Activated T-cell treated with anti-CD3 and anti-CD28 coated beads, Interleukin-2, amount 50 U/mL, for 24 hours (primary cell): Measurements from ENCODE around the gene AP5S1.

Source experiments
- DNase-seq: peaks from one replicate; pipeline ENCODE4 v3.0.0-alpha.2; 2020
- H3K27ac Mint-ChIP-seq: 2 replicates; pipeline ENCODE4 v1.8.0; 2020; ENCODE audit warnings: mild to moderate bottlenecking, mixed read lengths
- H3K27me3 Mint-ChIP-seq: 2 replicates; pipeline ENCODE4 v1.8.0; 2020; ENCODE audit warnings: mixed read lengths
- H3K36me3 Mint-ChIP-seq: 2 replicates; pipeline ENCODE4 v1.8.0; 2020; ENCODE audit warnings: low read depth, mixed read lengths
- H3K4me1 Mint-ChIP-seq: 2 replicates; pipeline ENCODE4 v1.8.0; 2020; ENCODE audit warnings: low read depth, mixed read lengths
- H3K4me3 Mint-ChIP-seq: 2 replicates; pipeline ENCODE4 v1.8.0; 2020; ENCODE audit warnings: mild to moderate bottlenecking, moderate library complexity, mixed read lengths
- H3K9me3 Mint-ChIP-seq: 2 replicates; pipeline ENCODE4 v1.8.0; 2020; ENCODE audit warnings: mixed read lengths

The AP5S1 gene

GRCh38 chr20:3820048-3820900, at the start of gene AP5S1:
AP5S1 (plus strand) TSS chr20:3820547; CDS start chr20:3822118, 1,571 bp downstream.
- Mint-ChIP-seq H3K4me3 (peak within 1 kb of the TSS; percentile 86), H3K9me3 (no peaks in the 10 kb centered on the region), H3K4me1 (peaks cover 49% of the 10 kb centered on the region), H3K36me3 (peaks cover 38% of the 10 kb centered on the region), H3K27ac (peak within 1 kb of the TSS; percentile 99), H3K27me3 (no peaks in the 10 kb centered on the region)
- DNase-seq: peak; percentile 96

- H3K9me3 Mint-ChIP-seq: no peaks in the 10 kb centered on the region
- H3K36me3 Mint-ChIP-seq: peaks cover 2% of the 10 kb centered on the region
- no peaks in the 10 kb centered on the region for H3K27me3 Mint-ChIP-seq
- H3K4me3 Mint-ChIP-seq: no peak overlapping the region
- H3K4me1 Mint-ChIP-seq: peaks cover 16% of the 10 kb centered on the region
- no peak overlapping the region for H3K27ac Mint-ChIP-seq
- no peak for DNase-seq
These were observed 48.7 kb upstream of the AP5S1 start for GRCh38 chr20:3771552-3772058.

GRCh38 chr20:3775457-3776108, 44.8 kb upstream of the AP5S1 start:
- no peak for DNase-seq
- H3K4me3 Mint-ChIP-seq: no peak overlapping the region
- H3K36me3 Mint-ChIP-seq: no peaks in the 10 kb centered on the region
- H3K4me1 Mint-ChIP-seq: peaks cover 26% of the 10 kb centered on the region
- H3K27ac Mint-ChIP-seq: no peak overlapping the region
- peaks cover 20% of the 10 kb centered on the region for H3K27me3 Mint-ChIP-seq
- no peaks in the 10 kb centered on the region for H3K9me3 Mint-ChIP-seq

- Mint-ChIP-seq H3K27ac (peak overlapping the region; percentile 26), H3K9me3 (no peaks in the 10 kb centered on the region), H3K27me3 (peaks cover 20% of the 10 kb centered on the region), H3K4me3 (peak overlapping the region; percentile 75), H3K36me3 (no peaks in the 10 kb centered on the region), H3K4me1 (peaks cover 38% of the 10 kb centered on the region)
- DNase-seq: no peak
These were observed 43.0 kb upstream of the AP5S1 start for GRCh38 chr20:3777381-3777715.

- Mint-ChIP-seq H3K27ac (peak overlapping the region; percentile 26), H3K4me3 (peak overlapping the region; percentile 75), H3K36me3 (peaks cover 5% of the 10 kb centered on the region), H3K4me1 (peaks cover 38% of the 10 kb centered on the region), H3K9me3 (no peaks in the 10 kb centered on the region), H3K27me3 (peaks cover 20% of the 10 kb centered on the region)
- DNase-seq: peak; percentile 79
These were observed 42.4 kb upstream of the AP5S1 start for GRCh38 chr20:3777716-3778629.

- Mint-ChIP-seq H3K27me3 (peaks cover 20% of the 10 kb centered on the region), H3K27ac (no peak overlapping the region), H3K36me3 (peaks cover 13% of the 10 kb centered on the region), H3K9me3 (no peaks in the 10 kb centered on the region), H3K4me1 (peaks cover 45% of the 10 kb centered on the region), H3K4me3 (no peak overlapping the region)
- no peak for DNase-seq
These were observed 41.4 kb upstream of the AP5S1 start for GRCh38 chr20:3778976-3779375.

- Mint-ChIP-seq H3K27ac (peak within 1 kb of the TSS; percentile 9), H3K27me3 (peaks cover 20% of the 10 kb centered on the region), H3K9me3 (no peaks in the 10 kb centered on the region), H3K4me3 (peak within 1 kb of the TSS; percentile 65), H3K36me3 (peaks cover 27% of the 10 kb centered on the region), H3K4me1 (peaks cover 58% of the 10 kb centered on the region)
- DNase-seq: peak; percentile 61
These were observed 39.0 kb upstream of the AP5S1 start, which contains the start of gene SPEF1 for GRCh38 chr20:3781153-3781910. SPEF1 (minus strand) TSS chr20:3781448; CDS start chr20:3781287, 161 bp downstream.

GRCh38 chr20:3782597-3782996, 37.8 kb upstream of the AP5S1 start:
- H3K4me3 Mint-ChIP-seq: no peak overlapping the region
- no peak overlapping the region for H3K27ac Mint-ChIP-seq
- H3K4me1 Mint-ChIP-seq: peaks cover 56% of the 10 kb centered on the region
- H3K36me3 Mint-ChIP-seq: peaks cover 27% of the 10 kb centered on the region
- H3K27me3 Mint-ChIP-seq: peaks cover 14% of the 10 kb centered on the region
- H3K9me3 Mint-ChIP-seq: no peaks in the 10 kb centered on the region
- no peak for DNase-seq

- peaks cover 14% of the 10 kb centered on the region for H3K27me3 Mint-ChIP-seq
- H3K36me3 Mint-ChIP-seq: peaks cover 27% of the 10 kb centered on the region
- H3K4me1 Mint-ChIP-seq: peaks cover 56% of the 10 kb centered on the region
- peak overlapping the region; percentile 63 for H3K27ac Mint-ChIP-seq
- no peak for DNase-seq
- H3K9me3 Mint-ChIP-seq: no peaks in the 10 kb centered on the region
- H3K4me3 Mint-ChIP-seq: no peak overlapping the region
These were observed 37.3 kb upstream of the AP5S1 start for GRCh38 chr20:3783068-3783489.

- Mint-ChIP-seq H3K9me3 (no peaks in the 10 kb centered on the region), H3K27me3 (peaks cover 12% of the 10 kb centered on the region), H3K36me3 (peaks cover 27% of the 10 kb centered on the region), H3K27ac (peak overlapping the region; percentile 63), H3K4me1 (peaks cover 54% of the 10 kb centered on the region), H3K4me3 (peak overlapping the region; percentile 28)
- no peak for DNase-seq
These were observed 36.7 kb upstream of the AP5S1 start for GRCh38 chr20:3783511-3784195.

- Mint-ChIP-seq H3K27ac (peak overlapping the region; percentile 90), H3K4me1 (peaks cover 56% of the 10 kb centered on the region), H3K36me3 (peaks cover 27% of the 10 kb centered on the region), H3K4me3 (peak overlapping the region; percentile 63), H3K27me3 (peaks cover 5% of the 10 kb centered on the region), H3K9me3 (no peaks in the 10 kb centered on the region)
- DNase-seq: no peak
These were observed 36.0 kb upstream of the AP5S1 start for GRCh38 chr20:3784216-3784853.

- Mint-ChIP-seq H3K36me3 (peaks cover 27% of the 10 kb centered on the region), H3K27ac (peak overlapping the region; percentile 90), H3K9me3 (no peaks in the 10 kb centered on the region), H3K4me3 (peak overlapping the region; percentile 63), H3K4me1 (peaks cover 53% of the 10 kb centered on the region), H3K27me3 (no peaks in the 10 kb centered on the region)
- no peak for DNase-seq
These were observed 35.5 kb upstream of the AP5S1 start for GRCh38 chr20:3784863-3785239.
